CD4-positive, alpha-beta T cell (primary cell): ENCODE data around the gene CDH4. TPM values are rescaled to one million over a fixed set of nuclear protein-coding genes. Genes with fewer than 3 reads are reported as not detected.

Source experiments
- ATAC-seq: fragments of 200-7000 bp; cut with Tn5 transposase; one replicate; pipeline ENCODE4 v1.10.0; 2022; ENCODE audit warnings: mild to moderate bottlenecking; ENCODE audit not compliant: poor library complexity
- CTCF ChIA-PET: fragments of 350-600 bp; sonication (Branson Sonifier 250); formaldehyde crosslinking; loops from one replicate; lab custom pipeline; 2021; ENCODE audit warnings: antibody characterized with exemption, inconsistent platforms; lab: Charles Lee
- POLR2A ChIA-PET: fragments of 350-600 bp; sonication (Branson Sonifier 250); formaldehyde crosslinking; loops from one replicate; lab custom pipeline; 2021; ENCODE audit warnings: antibody characterized with exemption, inconsistent platforms; lab: Charles Lee
- DNase-seq, 14 experiments: peaks; one replicate each; pipeline ENCODE4 v3.0.0-alpha.2; 2013 to 2020; ENCODE audit warnings: mixed read lengths in 2 of 14
- H3K27ac ChIP-seq, 2 donors: one replicate each; pipeline versions ENCODE4 v1.5.1 to v1.7.0; 2013; ENCODE audit warnings: low read length in 2 of 2, low read depth in 1 of 2, mild to moderate bottlenecking in 1 of 2
- H3K27me3 ChIP-seq, 2 experiments: 1 replicate in 1 of 2; 2 replicates in 1 of 2; pipeline versions ENCODE4 v1.6.1 to v1.7.0; 2013; ENCODE audit warnings: low read length in 2 of 2, control low read depth in 1 of 2, mild to moderate bottlenecking in 1 of 2, moderate library complexity in 1 of 2; ENCODE audit not compliant: insufficient read depth in 2 of 2, control insufficient read depth in 1 of 2
- H3K36me3 ChIP-seq: one replicate; pipeline ENCODE4 v1.6.1; 2013; ENCODE audit warnings: low read length, control low read depth; ENCODE audit not compliant: insufficient read depth
- H3K4me1 ChIP-seq: one replicate; pipeline ENCODE4 v1.6.1; 2013; ENCODE audit warnings: low read length, control low read depth; ENCODE audit not compliant: insufficient read depth
- H3K4me3 ChIP-seq: one replicate; pipeline ENCODE4 v1.5.1; 2013; ENCODE audit warnings: mild to moderate bottlenecking, low read length, moderate library complexity
- H3K9me3 ChIP-seq, 2 experiments: 1 replicate in 1 of 2; 2 replicates in 1 of 2; pipeline versions ENCODE4 v1.6.1 to v1.7.0; 2013; ENCODE audit warnings: low read length in 2 of 2, mild to moderate bottlenecking in 2 of 2, control low read depth in 1 of 2, moderate library complexity in 1 of 2; ENCODE audit not compliant: control insufficient read depth in 1 of 2, insufficient read depth in 1 of 2
- H3K27ac Mint-ChIP-seq: one replicate; pipeline ENCODE4 v1.8.0; 2020; ENCODE audit warnings: mixed read lengths
- H3K27me3 Mint-ChIP-seq: one replicate; pipeline ENCODE4 v1.8.0; 2021; ENCODE audit warnings: mixed read lengths
- H3K36me3 Mint-ChIP-seq: one replicate; pipeline ENCODE4 v1.8.0; 2021; ENCODE audit warnings: low read depth, mixed read lengths
- H3K4me1 Mint-ChIP-seq: one replicate; pipeline ENCODE4 v1.8.0; 2021; ENCODE audit warnings: low read depth, mixed read lengths
- H3K4me3 Mint-ChIP-seq: one replicate; pipeline ENCODE4 v1.8.0; 2020; ENCODE audit warnings: mild to moderate bottlenecking, mixed read lengths
- H3K9me3 Mint-ChIP-seq: one replicate; pipeline ENCODE4 v1.8.0; 2020; ENCODE audit warnings: mixed read lengths
- CTCF ChIP-seq: fragments of 200-600 bp; IDR thresholded peaks from one replicate; pipeline ENCODE4 v1.8.0; 2022; ENCODE audit warnings: antibody characterized with exemption, mild to moderate bottlenecking
- intact Hi-C, 2 experiments: fragments of 100-400 bp; cut with DNase I in 1 of 2; cut with micrococcal nuclease in 1 of 2; formaldehyde crosslinking; loops; one replicate each; pipeline versions ENCODE4 v1.15.1 to v1.9.0; 2023 to 2025; cut with DNase I, micrococcal nuclease
- total RNA-seq, 174 experiments: library from RNA in 2 of 174; stranded (reverse) in 2 of 174; gene quantifications; one replicate each; pipeline ENCODE4 v1.2.3 and lab custom pipeline; 2021 to 2026

Gene CDH4
- total RNA-seq, 2 experiments from 2014 or later: 0.11 TPM

- DNase-seq (no peak), ATAC-seq (no peak)
- Histone ChIP-seq H3K36me3 (no peaks in the 10 kb centered on the region), H3K27me3 (no peaks in the 10 kb centered on the region), H3K4me3 (no peak overlapping the region), H3K4me1 (no peaks in the 10 kb centered on the region), H3K27ac (no peak overlapping the region), H3K9me3 (peaks cover 0 to 26% of the 10 kb centered on the region in 2 experiments)
- H3K27ac Mint-ChIP-seq: no peak overlapping the region
- H3K4me3 Mint-ChIP-seq: no peak overlapping the region
- intact Hi-C loops: no loop called here
- ChIA-PET CTCF (no interaction called here), POLR2A (no interaction called here)
- no peaks in the 10 kb centered on the region for H3K4me1 Mint-ChIP-seq
- TF ChIP-seq CTCF: no peak
- no peaks in the 10 kb centered on the region for H3K9me3 Mint-ChIP-seq
- no peaks in the 10 kb centered on the region for H3K36me3 Mint-ChIP-seq
- no peaks in the 10 kb centered on the region for H3K27me3 Mint-ChIP-seq
Measured at GRCh38 chr20:61303217-61303616, 51.2 kb downstream of the CDH4 start.

GRCh38 chr20:61303675-61304074 lies 51.6 kb downstream of the CDH4 start:
- H3K9me3 Mint-ChIP-seq: no peaks in the 10 kb centered on the region
- no peak for TF ChIP-seq CTCF
- H3K4me1 Mint-ChIP-seq: no peaks in the 10 kb centered on the region

GRCh38 chr20:61304750-61305149 lies 52.7 kb downstream of the CDH4 start:
- DNase-seq (no peak), ATAC-seq (no peak)
- Mint-ChIP-seq H3K4me3 (no peak overlapping the region), H3K27me3 (no peaks in the 10 kb centered on the region), H3K4me1 (no peaks in the 10 kb centered on the region), H3K27ac (no peak overlapping the region), H3K36me3 (no peaks in the 10 kb centered on the region), H3K9me3 (no peaks in the 10 kb centered on the region)
- intact Hi-C loops: no loop called here
- ChIA-PET CTCF (no interaction called here), POLR2A (no interaction called here)
- TF ChIP-seq CTCF: no peak
- Histone ChIP-seq H3K27me3 (no peaks in the 10 kb centered on the region), H3K4me1 (no peaks in the 10 kb centered on the region), H3K9me3 (peaks cover 0 to 26% of the 10 kb centered on the region in 2 experiments), H3K4me3 (no peak overlapping the region), H3K36me3 (no peaks in the 10 kb centered on the region), H3K27ac (no peak overlapping the region)

More at GRCh38 chr20:61303675-61304074, 51.6 kb downstream of the CDH4 start:
- Histone ChIP-seq H3K4me3 (no peak overlapping the region), H3K4me1 (no peaks in the 10 kb centered on the region), H3K27ac (no peak overlapping the region), H3K9me3 (peaks cover 0 to 23% of the 10 kb centered on the region in 2 experiments), H3K36me3 (no peaks in the 10 kb centered on the region), H3K27me3 (no peaks in the 10 kb centered on the region)
- H3K4me3 Mint-ChIP-seq: no peak overlapping the region
- CTCF ChIA-PET: no interaction called here
- no peak for ATAC-seq
- intact Hi-C loops: no loop called here
- no peaks in the 10 kb centered on the region for H3K36me3 Mint-ChIP-seq
- DNase-seq: no peak
- H3K27ac Mint-ChIP-seq: no peak overlapping the region
- POLR2A ChIA-PET: no interaction called here
- H3K27me3 Mint-ChIP-seq: no peaks in the 10 kb centered on the region
